GM12878 (cell line): ENCODE results near the gene TTC1. TPM values are rescaled to one million over a fixed set of nuclear protein-coding genes. Genes with fewer than 3 reads are reported as not detected.
A peak's percentile ranks its signal among the peaks of the same experiment; 100 is the strongest.

Experiments
- ATAC-seq: fragments of 200-7000 bp; cut with Tn5 transposase; 3 replicates; pipeline ENCODE4 v1.9.1; 2020; ENCODE audit warnings: mild to moderate bottlenecking, moderate library complexity
- BruUV-seq: library from RNA; stranded (reverse); fragments of 400-500 nt; replicated peaks from 2 replicates; lab custom pipeline; 2021; lab: Mats Ljungman, UMichigan
- CTCF ChIA-PET: fragments of 300-600 bp; sonication (Branson Sonifier 250); formaldehyde crosslinking; extraction: SDS; loops from one replicate; lab custom pipeline; 2021; ENCODE audit warnings: inconsistent platforms; lab: Yijun Ruan, JAX
- POLR2A ChIA-PET: fragments of 350-600 bp; formaldehyde crosslinking; extraction: SDS; loops from one replicate; lab custom pipeline; 2021; ENCODE audit warnings: inconsistent platforms; lab: Charles Lee
- RAD21 ChIA-PET: fragments of 300-600 bp; sonication (Branson Sonifier 250); formaldehyde crosslinking; loops from one replicate; lab custom pipeline; 2023; ENCODE audit warnings: antibody characterized with exemption; ENCODE audit not compliant: unreplicated experiment; lab: Charles Lee
- SMC1A ChIA-PET: fragments of 300-600 bp; sonication (Branson Sonifier 250); formaldehyde crosslinking; loops from one replicate; lab custom pipeline; 2023; ENCODE audit not compliant: unreplicated experiment, uncharacterized antibody; lab: Charles Lee
- DNase-seq: peaks from one replicate; pipeline ENCODE4 v3.0.0-alpha.2; 2011; ENCODE audit warnings: low read depth, low spot score
- FAIRE-seq: peaks from 3 replicates; lab custom pipeline; 2011; peaks lifted over from hg19 to GRCh38; lab: Jason Lieb, UNC
- H2AFZ ChIP-seq: 2 replicates; pipeline ENCODE4 v1.6.0; 2011; ENCODE audit warnings: low read depth, low read length, control low read depth; ENCODE audit not compliant: control insufficient read depth
- H3K27ac ChIP-seq: 2 replicates; pipeline ENCODE4 v1.5.1; 2011; ENCODE audit warnings: control low read depth; ENCODE audit not compliant: control insufficient read depth, insufficient read depth
- H3K27me3 ChIP-seq, 2 experiments: replicated peaks in 1 of 2; 2 replicates each; pipeline versions ENCODE4 v1.6.0 to v1.6.1; 2011; ENCODE audit warnings: low read length in 1 of 2; ENCODE audit not compliant: control insufficient read depth in 2 of 2, insufficient read depth in 2 of 2
- H3K36me3 ChIP-seq, 2 experiments: 2 replicates each; pipeline ENCODE4 v1.5.1; 2011; ENCODE audit warnings: low read length in 1 of 2; ENCODE audit not compliant: control insufficient read depth in 2 of 2, insufficient read depth in 2 of 2
- H3K4me1 ChIP-seq: 2 replicates; pipeline ENCODE4 v1.6.1; 2011; ENCODE audit warnings: mild to moderate bottlenecking, low read length, moderate library complexity, mixed read lengths; ENCODE audit not compliant: control insufficient read depth, insufficient read depth
- H3K4me2 ChIP-seq: 2 replicates; pipeline ENCODE4 v1.6.0; 2011; ENCODE audit warnings: control low read depth; ENCODE audit not compliant: control insufficient read depth, insufficient read depth
- H3K4me3 ChIP-seq: fragments of 200-600 bp; sonication (generic); 2 replicates; pipeline ENCODE4 v1.5.1; 2016
- H3K79me2 ChIP-seq: 2 replicates; pipeline ENCODE4 v1.6.0; 2011; ENCODE audit warnings: low read length; ENCODE audit not compliant: control insufficient read depth, insufficient read depth
- H3K9ac ChIP-seq: 2 replicates; pipeline ENCODE4 v1.8.0; 2011; ENCODE audit warnings: low read length, control low read depth, mixed read lengths; ENCODE audit not compliant: control insufficient read depth, insufficient read depth
- H3K9me3 ChIP-seq: replicated peaks from 3 replicates; pipeline ENCODE4 v1.5.1; 2011; ENCODE audit warnings: mild to moderate bottlenecking, low read length; ENCODE audit not compliant: control insufficient read depth, insufficient read depth
- H4K20me1 ChIP-seq: 2 replicates; pipeline ENCODE4 v1.6.0; 2011; ENCODE audit not compliant: control insufficient read depth, insufficient read depth
- FOXM1 ChIP-seq: IDR thresholded peaks from 2 replicates; pipeline ENCODE4 v1.6.1; 2012; ENCODE audit warnings: low read depth, mild to moderate bottlenecking, inconsistent platforms, low read length, moderate library complexity
- IKZF2 ChIP-seq, 2 experiments: fragments of 450-650 bp; IDR thresholded peaks; 2 replicates each; pipeline ENCODE4 v1.6.1; 2017; ENCODE audit warnings: mild to moderate bottlenecking in 2 of 2, moderate library complexity in 2 of 2
- JUNB ChIP-seq: IDR thresholded peaks from 2 replicates; pipeline ENCODE4 v1.6.1; 2016; ENCODE audit warnings: antibody characterized with exemption, mild to moderate bottlenecking
- MEF2A ChIP-seq: IDR thresholded peaks from 2 replicates; pipeline ENCODE4 v1.6.1; 2011; ENCODE audit warnings: low read depth, mild to moderate bottlenecking, low read length, moderate library complexity; ENCODE audit not compliant: insufficient read depth
- MEF2B ChIP-seq: fragments of 450-650 bp; IDR thresholded peaks from 2 replicates; pipeline ENCODE4 v1.6.1; 2018; ENCODE audit warnings: mild to moderate bottlenecking, moderate library complexity; ENCODE audit not compliant: partially characterized antibody, poor library complexity, severe bottlenecking
- MYC ChIP-seq: IDR thresholded peaks from 2 replicates; pipeline ENCODE4 v1.6.1; 2011; ENCODE audit warnings: mild to moderate bottlenecking, low read length, moderate library complexity, inconsistent platforms; ENCODE audit not compliant: insufficient read depth, insufficient replicate concordance, insufficient read length, severe bottlenecking
- NBN ChIP-seq: fragments of 450-650 bp; IDR thresholded peaks from 2 replicates; pipeline ENCODE4 v1.6.1; 2016
- RELB ChIP-seq: fragments of 450-650 bp; IDR thresholded peaks from 2 replicates; pipeline ENCODE4 v1.6.1; 2017; ENCODE audit warnings: low read depth, mild to moderate bottlenecking, moderate library complexity
- REST ChIP-seq: IDR thresholded peaks from 2 replicates; pipeline ENCODE4 v1.6.1; 2012; ENCODE audit warnings: mild to moderate bottlenecking, low read depth, low read length
- RUNX3 ChIP-seq: IDR thresholded peaks from 2 replicates; pipeline ENCODE4 v1.6.1; 2012; ENCODE audit warnings: low read length, inconsistent platforms
- SPI1 ChIP-seq: IDR thresholded peaks from 2 replicates; pipeline ENCODE4 v1.6.1; 2011; ENCODE audit warnings: low read depth, mild to moderate bottlenecking, low read length, moderate library complexity, borderline replicate concordance; ENCODE audit not compliant: insufficient read depth
- ZNF24 ChIP-seq: fragments of 450-650 bp; IDR thresholded peaks from 2 replicates; pipeline ENCODE4 v1.6.1; 2017; ENCODE audit warnings: antibody characterized with exemption, mild to moderate bottlenecking
- ZNF384 ChIP-seq: IDR thresholded peaks from 2 replicates; pipeline ENCODE4 v1.6.1; 2012; ENCODE audit warnings: low read depth, mild to moderate bottlenecking, low read length, improper control_type of control experiment, borderline replicate concordance
- WGBS: methylation state at CpG from one replicate; pipeline ENCODE4 v1.1.6; 2016; ENCODE audit warnings: low lambda C conversion rate; ENCODE audit not compliant: insufficient replicate concordance, insufficient coverage; ENCODE audit errors: missing lambda C conversion rate; 5-methylcytosine and 5-hydroxymethylcytosine counted together
- in situ Hi-C: fragments of 300-500 bp; cut with MboI; formaldehyde crosslinking; loops from 9 replicates; pipeline ENCODE4 v1.14.3; 2018; ENCODE audit warnings: mixed read lengths
- intact Hi-C: fragments of 100-400 bp; cut with micrococcal nuclease; formaldehyde crosslinking; loops from one replicate; pipeline ENCODE4 v1.14.2; 2022; ENCODE audit not compliant: unreplicated experiment
- polyA plus RNA-seq, 11 experiments: library from polyadenylated mRNA; depleted of rRNA in 4 of 11; unstranded in 6 of 11; stranded (reverse) in 5 of 11; fragments of >200 nt; fragmentation: Nextera tagmentation in 4 of 11; fragmentation: Illumina TruSeq in 1 of 11; extraction: Ambion mirVana in 4 of 11; extraction: Trizol in 1 of 11; gene quantifications; 1 replicate in 1 of 11; 2 replicates in 10 of 11; pipeline versions ENCODE4 v1.2.1 to v1.2.3, GENCODE V29; 2011 to 2016; ENCODE audit warnings: inconsistent platforms in 2 of 11, missing spikeins in 2 of 11, low read depth in 1 of 11
- total RNA-seq, 4 experiments: library from RNA; depleted of rRNA in 3 of 4; stranded (reverse); fragments of >200 nt in 3 of 4; fragmentation: Illumina TruSeq in 1 of 4; extraction: Trizol in 1 of 4; gene quantifications; 2 replicates each; pipeline versions ENCODE4 v1.2.1 to v1.2.3, GENCODE V29; 2013 to 2021

TTC1 gene
- total and polyA plus RNA-seq, 10 of the 15 experiments (the other 5 are each of a cell fraction or from before 2014, with no cell fraction given) = 46.6 to 160 (median 92.3) TPM

GRCh38 chr5:160105686-160106360, 96.9 kb downstream of the TTC1 start:
- Histone ChIP-seq H4K20me1 (no peaks in the 10 kb centered on the region), H3K4me3 (no peak overlapping the region), H3K9me3 (no peaks in the 10 kb centered on the region), H3K9ac (no peak overlapping the region), H3K36me3 (peaks cover 0 to 23% of the 10 kb centered on the region in 2 experiments; a peak in 1 of 4 replicates), H3K27me3 (no peaks in the 10 kb centered on the region), H3K4me1 (peaks cover 17% of the 10 kb centered on the region), H2AFZ (no peak overlapping the region), H3K4me2 (peak overlapping the region; percentile 64), H3K79me2 (peaks cover 11% of the 10 kb centered on the region), H3K27ac (peak overlapping the region; percentile 56)
- peak; percentile 89 for FAIRE-seq
- ChIA-PET POLR2A (interaction anchor here (0.5 to 0.8 kb wide), 5 partner anchors 8 to 1732 kb away, joined by 4 to 6 read pairs (median 5); no protein-coding TSS in a partner anchor), CTCF (interaction anchor here (0.6 to 3.4 kb wide), 6 partner anchors 8 to 523 kb away, joined by 3 to 19 read pairs (median 4); no protein-coding TSS in a partner anchor), RAD21 (interaction anchor here (0.5 to 2.0 kb wide), 4 partner anchors 12 to 80 kb away, joined by 3 to 7 read pairs (median 6); partner anchors contain the start of gene PWWP2A), SMC1A (interaction anchor here (0.7 to 5.2 kb wide), 6 partner anchors 10 to 782 kb away, joined by 3 to 24 read pairs (median 4); no protein-coding TSS in a partner anchor)
- intact Hi-C loops = no loop called here
- in situ Hi-C loops = no loop called here
- ATAC-seq = peak; percentile 89
- WGBS = 74% methylated on average over 4 of the region's 4 CpGs
- BruUV-seq = no TSS peak
- peak; percentile 61 for DNase-seq
- peak; percentile 46; the same call in 1 of the 2 replicates for TF ChIP-seq ZNF384
- TF ChIP-seq JUNB = peak; percentile 62
- peak; percentile 27 for TF ChIP-seq MEF2B
- TF ChIP-seq RUNX3 = peak; percentile 9; the same call in 1 of the 2 replicates
- TF ChIP-seq REST = no peak
- TF ChIP-seq NBN = 0 out of 2 replicates have a peak, but pooled peaks have one; percentile 56
- TF ChIP-seq IKZF2 (IDR thresholded peaks at IDR 0.05) = peak; percentile 77 to 80; a peak in 3 of 4 replicates
- TF ChIP-seq ZNF24 = no peak
- TF ChIP-seq SPI1 = peak; percentile 56; the same call in 1 of the 2 replicates
- no peak for TF ChIP-seq MYC
- peak; percentile 74; the same call in 1 of the 2 replicates for TF ChIP-seq RELB
- peak; percentile 75 for TF ChIP-seq MEF2A
- TF ChIP-seq FOXM1 = peak; percentile 38; the same call in 1 of the 2 replicates
